Panc1 (cell line): Measurements from ENCODE around the gene SLCO3A1. TPM values are rescaled to one million over a fixed set of nuclear protein-coding genes. Genes with fewer than 3 reads are reported as not detected.

ENCODE experiments used
- ATAC-seq: fragments of 200-7000 bp; cut with Tn5 transposase; 2 replicates; pipeline ENCODE4 v1.9.1; 2020; ENCODE audit warnings: mild to moderate bottlenecking, moderate library complexity
- BruUV-seq: library from RNA; stranded (reverse); fragments of 400-500 nt; replicated peaks from 2 replicates; lab custom pipeline; 2021; lab: Mats Ljungman, UMichigan
- CTCF ChIA-PET: fragments of 300-600 bp; sonication (Branson Sonifier 250); formaldehyde crosslinking; loops from one replicate; lab custom pipeline; 2022; ENCODE audit warnings: antibody characterized with exemption; lab: Charles Lee
- POLR2A ChIA-PET: fragments of 300-600 bp; sonication (Branson Sonifier 250); formaldehyde crosslinking; loops from one replicate; lab custom pipeline; 2022; ENCODE audit warnings: antibody characterized with exemption; lab: Charles Lee
- DNase-seq: peaks from one replicate; pipeline ENCODE4 v3.0.0-alpha.2; 2010; ENCODE audit warnings: low read depth, low spot score
- H3K27ac ChIP-seq: 2 replicates; pipeline ENCODE4 v1.5.1; 2011; ENCODE audit warnings: mild to moderate bottlenecking, low read length, inconsistent platforms
- H3K27me3 ChIP-seq: fragments of 200-500 bp; sonication (Bioruptor generic); 2 replicates; pipeline ENCODE4 v1.6.0; 2014; ENCODE audit warnings: low read length, inconsistent platforms; ENCODE audit not compliant: control insufficient read depth, insufficient read depth
- H3K36me3 ChIP-seq: fragments of 200-500 bp; sonication (Bioruptor generic); 2 replicates; pipeline ENCODE4 v1.5.1; 2014; ENCODE audit warnings: inconsistent platforms, mild to moderate bottlenecking, low read length, moderate library complexity; ENCODE audit not compliant: control insufficient read depth, insufficient read depth
- H3K4me1 ChIP-seq: 2 replicates; pipeline ENCODE4 v1.5.1; 2011; ENCODE audit warnings: inconsistent platforms, mild to moderate bottlenecking, low read length, moderate library complexity; ENCODE audit not compliant: control insufficient read depth, insufficient read depth
- H3K4me3 ChIP-seq, 2 experiments: 2 replicates each; pipeline ENCODE4 v1.5.1; 2011 to 2012; ENCODE audit warnings: low read depth in 2 of 2, low read length in 2 of 2, mild to moderate bottlenecking in 2 of 2, inconsistent platforms in 1 of 2, moderate library complexity in 1 of 2
- H3K9me3 ChIP-seq: fragments of 200-500 bp; sonication (Bioruptor generic); 2 replicates; pipeline ENCODE4 v1.5.1; 2014; ENCODE audit warnings: low read depth, mild to moderate bottlenecking, inconsistent platforms, low read length, moderate library complexity; ENCODE audit not compliant: control insufficient read depth, insufficient read depth
- CTCF ChIP-seq: fragments of 450-650 bp; IDR thresholded peaks from 2 replicates; pipeline ENCODE4 v1.5.1; 2017; ENCODE audit warnings: mild to moderate bottlenecking
- POLR2AphosphoS5 ChIP-seq: IDR thresholded peaks from 2 replicates; pipeline ENCODE4 v1.6.1; 2012; ENCODE audit warnings: mild to moderate bottlenecking, low read depth, low read length, moderate library complexity
- REST ChIP-seq, 2 experiments: IDR thresholded peaks; 2 replicates each; pipeline ENCODE4 v1.6.1; 2011 to 2012; ENCODE audit warnings: low read depth in 2 of 2, control low read depth in 1 of 2, low read length in 1 of 2, mild to moderate bottlenecking in 1 of 2, moderate library complexity in 1 of 2; ENCODE audit not compliant: insufficient read depth in 1 of 2
- SIN3A ChIP-seq: IDR thresholded peaks from 2 replicates; pipeline ENCODE4 v1.6.1; 2012; ENCODE audit warnings: low read depth, mild to moderate bottlenecking, low read length, moderate library complexity, borderline replicate concordance; ENCODE audit not compliant: insufficient read depth
- TCF7L2 ChIP-seq: IDR thresholded peaks from 2 replicates; pipeline ENCODE4 v1.6.1; 2011; ENCODE audit warnings: mild to moderate bottlenecking, low read depth, low read length, inconsistent platforms
- in situ Hi-C: cut with HindIII; loops from 2 replicates; pipeline ENCODE4 v1.10.0; 2016; ENCODE audit warnings: low sequenced_read_pairs, low pct_unique_long_range_greater_than_20kb
- intact Hi-C: fragments of 100-400 bp; cut with micrococcal nuclease; formaldehyde crosslinking; loops from one replicate; pipeline ENCODE4 v1.10.0; 2022; ENCODE audit not compliant: unreplicated experiment
- total RNA-seq: library from RNA; stranded (reverse); gene quantifications from one replicate; pipeline ENCODE4 v1.2.1, GENCODE V29; 2021; ENCODE audit not compliant: unreplicated experiment

Gene SLCO3A1
- total RNA-seq, 1 experiment from 2014 or later: 20.6 TPM

GRCh38 chr15:91981821-91982800 lies 128.6 kb downstream of the SLCO3A1 start:
- H3K9me3 ChIP-seq: no peaks in the 10 kb centered on the region
- no peak overlapping the region for H3K4me3 ChIP-seq
- H3K27me3 ChIP-seq: no peaks in the 10 kb centered on the region
- in situ Hi-C loops: no loop called here
- intact Hi-C loops: no loop called here
- TF ChIP-seq POLR2AphosphoS5: no peak
- peak; percentile 48 for TF ChIP-seq CTCF
- H3K4me1 ChIP-seq: no peaks in the 10 kb centered on the region
- DNase-seq (no peak), ATAC-seq (no peak)
- no peaks in the 10 kb centered on the region for H3K36me3 ChIP-seq
- no TSS peak for BruUV-seq
- CTCF ChIA-PET: interaction anchor here (1.4 kb wide), 1 partner anchor 130 kb away, joined by 5 read pairs; no protein-coding TSS in a partner anchor
- H3K27ac ChIP-seq: no peak overlapping the region
- POLR2A ChIA-PET: no interaction called here

- ChIA-PET CTCF (no interaction called here), POLR2A (no interaction called here)
- Histone ChIP-seq H3K27ac (no peak overlapping the region), H3K4me3 (no peak overlapping the region), H3K9me3 (no peaks in the 10 kb centered on the region), H3K27me3 (no peaks in the 10 kb centered on the region), H3K4me1 (no peaks in the 10 kb centered on the region), H3K36me3 (no peaks in the 10 kb centered on the region)
- DNase-seq (no peak), ATAC-seq (no peak)
- in situ Hi-C loops (no loop called here), intact Hi-C loops (no loop called here)
- TF ChIP-seq CTCF (no peak), POLR2AphosphoS5 (no peak), REST (IDR thresholded peaks at IDR 0.05; ENCODE audit: insufficient read depth in 1 of 2, low read depth in 2 of 2, low read length in 1 of 2) (no peak), TCF7L2 (no peak), SIN3A (no peak)
- BruUV-seq: no TSS peak
These were observed 130.3 kb downstream of the SLCO3A1 start for GRCh38 chr15:91983729-91984340.
